GM10248 (cell line): ENCODE measurements around the gene PLAAT5.

Experiments used
- CTCF ChIA-PET: fragments of 300-600 bp; sonication (Branson Sonifier 250); formaldehyde crosslinking; extraction: SDS; loops from one replicate; lab custom pipeline; 2021; ENCODE audit warnings: antibody characterized with exemption; lab: Yijun Ruan, JAX
- POLR2A ChIA-PET: fragments of 350-650 bp; sonication (Branson Sonifier 250); formaldehyde crosslinking; extraction: SDS; loops from one replicate; lab custom pipeline; 2020; ENCODE audit warnings: antibody characterized with exemption; lab: Yijun Ruan, JAX
- DNase-seq: peaks from one replicate; pipeline ENCODE4 v3.0.0; 2012; ENCODE audit errors: extremely low spot score
- CTCF ChIP-seq: IDR thresholded peaks from 2 replicates; pipeline ENCODE4 v1.5.1; 2012; ENCODE audit warnings: mild to moderate bottlenecking, low read depth; ENCODE audit errors: extremely low read depth, missing control alignments, control extremely low read depth

PLAAT5 gene

GRCh38 chr11:63476618-63477017, 14.3 kb downstream of the PLAAT5 start:
- no peak for DNase-seq
- POLR2A ChIA-PET, result no interaction called here
- CTCF ChIA-PET, result no interaction called here
- no peak for TF ChIP-seq CTCF

GRCh38 chr11:63472372-63472771, 18.6 kb downstream of the PLAAT5 start:
- CTCF ChIA-PET, result no interaction called here
- no peak for DNase-seq
- POLR2A ChIA-PET, result no interaction called here
- TF ChIP-seq CTCF, result no peak

GRCh38 chr11:63470311-63470710, 20.7 kb downstream of the PLAAT5 start:
- POLR2A ChIA-PET, result no interaction called here
- CTCF ChIA-PET, result no interaction called here
- no peak for DNase-seq
- TF ChIP-seq CTCF, result no peak

GRCh38 chr11:63462137-63462536, 28.8 kb downstream of the PLAAT5 start:
- POLR2A ChIA-PET, result no interaction called here
- no peak for DNase-seq
- TF ChIP-seq CTCF, result no peak
- CTCF ChIA-PET, result no interaction called here

- POLR2A ChIA-PET, result no interaction called here
- TF ChIP-seq CTCF, result no peak
- DNase-seq, result no peak
- CTCF ChIA-PET, result no interaction called here
These were observed 31.4 kb downstream of the PLAAT5 start for GRCh38 chr11:63459586-63459985.

- TF ChIP-seq CTCF, result no peak
- ChIA-PET POLR2A (no interaction called here), CTCF (no interaction called here)
- no peak for DNase-seq
These were observed 42.3 kb downstream of the PLAAT5 start for GRCh38 chr11:63448646-63449045.

GRCh38 chr11:63445720-63446119, 45.2 kb downstream of the PLAAT5 start:
- TF ChIP-seq CTCF, result no peak
- CTCF ChIA-PET, result no interaction called here
- DNase-seq, result no peak
- POLR2A ChIA-PET, result no interaction called here
